IPS-18a (cell line): Measurements from ENCODE around the gene C1orf174.

Experiments
- H3K27ac ChIP-seq: one replicate; pipeline ENCODE4 v1.5.1; 2013; ENCODE audit warnings: low read length
- H3K27me3 ChIP-seq: one replicate; pipeline ENCODE4 v1.6.1; 2013; ENCODE audit warnings: mild to moderate bottlenecking, low read length; ENCODE audit not compliant: control insufficient read depth, insufficient read depth
- H3K36me3 ChIP-seq: one replicate; pipeline ENCODE4 v1.6.1; 2013; ENCODE audit warnings: low read depth, low read length; ENCODE audit not compliant: control insufficient read depth
- H3K4me1 ChIP-seq: one replicate; pipeline ENCODE4 v1.6.1; 2013; ENCODE audit warnings: low read depth, low read length; ENCODE audit not compliant: control insufficient read depth
- H3K4me3 ChIP-seq: one replicate; pipeline ENCODE4 v1.5.1; 2013; ENCODE audit warnings: low read length
- H3K9ac ChIP-seq: one replicate; pipeline ENCODE4 v1.6.1; 2013; ENCODE audit warnings: mild to moderate bottlenecking, low read length, moderate library complexity
- H3K9me3 ChIP-seq: one replicate; pipeline ENCODE4 v1.6.1; 2013; ENCODE audit warnings: low read depth, low read length; ENCODE audit not compliant: control insufficient read depth

The C1orf174 gene

DNA sequence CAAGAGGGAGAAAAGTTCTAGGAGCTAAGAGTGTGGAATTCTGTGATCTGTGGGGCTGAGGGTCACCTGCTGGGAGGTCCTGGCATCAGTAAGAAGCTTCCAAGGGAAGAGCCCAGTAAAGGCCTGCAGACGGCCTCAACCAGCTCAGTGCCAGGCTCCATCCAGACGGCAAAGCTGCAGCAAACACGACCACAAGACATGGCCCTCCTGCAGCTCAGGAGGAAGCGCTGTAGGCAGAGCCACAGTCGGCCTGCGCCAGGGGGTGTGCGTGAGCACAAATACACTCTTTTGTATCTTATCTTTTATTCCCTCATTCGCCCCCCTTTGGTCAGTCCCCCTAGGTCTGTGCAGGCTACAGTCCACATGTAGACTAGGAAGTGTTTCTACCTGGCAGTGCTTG is 13.4 kb downstream of the C1orf174 start:
- Histone ChIP-seq H3K9me3 (no peaks in the 10 kb centered on the region), H3K27me3 (no peaks in the 10 kb centered on the region), H3K27ac (no peak overlapping the region), H3K4me3 (no peak overlapping the region), H3K9ac (no peak overlapping the region), H3K36me3 (peaks cover 15% of the 10 kb centered on the region), H3K4me1 (no peaks in the 10 kb centered on the region)

- H3K27ac ChIP-seq, result no peak overlapping the region
- peaks cover 15% of the 10 kb centered on the region for H3K36me3 ChIP-seq
- H3K27me3 ChIP-seq, result no peaks in the 10 kb centered on the region
- H3K9me3 ChIP-seq, result no peaks in the 10 kb centered on the region
- no peak overlapping the region for H3K4me3 ChIP-seq
- H3K4me1 ChIP-seq, result no peaks in the 10 kb centered on the region
- H3K9ac ChIP-seq, result no peak overlapping the region
Measured at GRCh38 chr1:3886106-3886670, 13.9 kb downstream of the C1orf174 start.

- H3K9ac ChIP-seq, result no peak overlapping the region
- peaks cover 11% of the 10 kb centered on the region for H3K36me3 ChIP-seq
- no peak overlapping the region for H3K27ac ChIP-seq
- no peak overlapping the region for H3K4me3 ChIP-seq
- no peaks in the 10 kb centered on the region for H3K4me1 ChIP-seq
- no peaks in the 10 kb centered on the region for H3K9me3 ChIP-seq
- no peaks in the 10 kb centered on the region for H3K27me3 ChIP-seq
Measured at GRCh38 chr1:3885611-3886010, 14.5 kb downstream of the C1orf174 start.

DNA sequence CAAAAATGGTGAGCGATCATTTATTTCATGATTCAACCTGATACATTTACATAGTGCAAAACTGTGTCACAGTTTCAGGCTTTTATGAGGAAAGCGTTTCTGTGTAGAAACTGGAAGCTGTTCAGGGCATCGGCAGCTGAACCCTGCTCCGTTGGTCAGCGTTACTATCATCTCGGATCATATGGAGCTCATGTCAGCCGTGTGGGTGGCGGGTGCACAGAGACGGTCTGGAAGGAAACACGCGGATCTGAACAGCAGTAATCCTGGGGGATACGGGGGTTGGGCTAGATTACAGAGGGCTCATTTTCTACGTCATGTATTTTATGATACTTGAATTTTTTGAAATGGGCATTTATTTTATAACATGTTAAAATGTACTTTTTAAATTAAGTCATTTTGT is 15.1 kb downstream of the C1orf174 start:
- H3K4me3 ChIP-seq, result no peak overlapping the region
- no peaks in the 10 kb centered on the region for H3K27me3 ChIP-seq
- no peaks in the 10 kb centered on the region for H3K9me3 ChIP-seq
- H3K9ac ChIP-seq, result no peak overlapping the region
- no peak overlapping the region for H3K27ac ChIP-seq
- H3K36me3 ChIP-seq, result peaks cover 5% of the 10 kb centered on the region
- H3K4me1 ChIP-seq, result no peaks in the 10 kb centered on the region

DNA sequence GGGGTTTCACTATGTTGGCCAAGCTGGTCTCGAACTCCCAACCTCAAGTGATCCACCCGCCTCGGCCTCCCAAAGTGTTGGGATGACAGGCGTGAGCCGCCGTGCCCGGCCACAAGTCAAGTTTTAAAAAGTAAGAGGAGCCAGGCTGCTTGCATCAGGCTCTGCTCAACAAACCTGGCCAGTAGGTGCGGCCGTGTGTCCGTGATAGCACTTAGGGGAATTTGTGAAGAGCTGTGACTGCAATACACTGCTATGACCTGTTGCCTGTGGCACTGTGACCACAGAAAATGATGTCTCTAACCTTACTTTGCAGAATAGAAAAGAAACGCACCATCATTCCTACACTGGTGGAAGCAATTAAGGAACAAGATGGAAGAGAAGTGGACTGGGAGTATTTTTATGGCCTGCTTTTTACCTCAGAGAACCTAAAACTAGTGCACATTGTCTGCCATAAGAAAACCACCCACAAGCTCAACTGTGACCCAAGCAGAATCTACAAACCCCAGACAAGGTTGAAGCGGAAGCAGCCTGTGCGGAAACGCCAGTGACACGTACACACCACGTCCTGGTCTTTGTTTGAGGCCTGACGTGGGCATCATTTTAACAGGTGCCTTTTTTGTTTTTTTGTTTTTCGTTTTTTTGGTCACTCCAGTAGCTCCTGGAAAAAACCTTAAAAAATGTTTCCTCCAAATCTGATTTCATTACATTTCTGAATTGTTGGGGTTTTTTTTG is 16.7 kb downstream of the C1orf174 start:
- Histone ChIP-seq H3K9me3 (no peaks in the 10 kb centered on the region), H3K4me3 (no peak overlapping the region), H3K27ac (no peak overlapping the region), H3K36me3 (no peaks in the 10 kb centered on the region), H3K9ac (no peak overlapping the region), H3K27me3 (no peaks in the 10 kb centered on the region), H3K4me1 (no peaks in the 10 kb centered on the region)

DNA sequence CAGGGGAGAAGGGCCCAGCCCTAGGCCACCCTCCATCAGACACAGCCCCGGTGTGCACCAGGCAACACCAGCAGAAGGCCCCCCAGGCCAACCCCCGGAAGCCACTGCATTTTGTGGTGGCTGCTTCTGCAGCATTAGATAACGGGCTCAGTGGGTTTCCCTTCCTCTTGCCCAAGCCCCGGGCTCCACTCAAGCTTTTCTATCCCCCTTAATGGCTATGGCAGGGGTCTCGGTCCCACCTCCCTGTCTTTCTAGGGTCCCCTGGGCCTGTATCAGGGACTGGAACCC is 18.9 kb downstream of the C1orf174 start:
- Histone ChIP-seq H3K4me3 (no peak overlapping the region), H3K27ac (no peak overlapping the region), H3K36me3 (no peaks in the 10 kb centered on the region), H3K9me3 (no peaks in the 10 kb centered on the region), H3K4me1 (no peaks in the 10 kb centered on the region), H3K9ac (no peak overlapping the region), H3K27me3 (no peaks in the 10 kb centered on the region)

GRCh38 chr1:3880429-3881192 is 19.5 kb downstream of the C1orf174 start:
- Histone ChIP-seq H3K36me3 (no peaks in the 10 kb centered on the region), H3K4me1 (no peaks in the 10 kb centered on the region), H3K9ac (no peak overlapping the region), H3K27me3 (no peaks in the 10 kb centered on the region), H3K4me3 (no peak overlapping the region), H3K27ac (no peak overlapping the region), H3K9me3 (no peaks in the 10 kb centered on the region)

GRCh38 chr1:3879787-3880428 is 20.2 kb downstream of the C1orf174 start:
- no peaks in the 10 kb centered on the region for H3K36me3 ChIP-seq
- no peak overlapping the region for H3K27ac ChIP-seq

GRCh38 chr1:3879099-3879498 is 21.0 kb downstream of the C1orf174 start:
- Histone ChIP-seq H3K27ac (no peak overlapping the region), H3K4me1 (no peaks in the 10 kb centered on the region), H3K9ac (no peak overlapping the region), H3K4me3 (no peak overlapping the region), H3K27me3 (no peaks in the 10 kb centered on the region), H3K36me3 (no peaks in the 10 kb centered on the region), H3K9me3 (no peaks in the 10 kb centered on the region)

More at GRCh38 chr1:3879787-3880428, 20.2 kb downstream of the C1orf174 start:
- Histone ChIP-seq H3K9ac (no peak overlapping the region), H3K9me3 (no peaks in the 10 kb centered on the region), H3K4me3 (no peak overlapping the region), H3K27me3 (no peaks in the 10 kb centered on the region), H3K4me1 (no peaks in the 10 kb centered on the region)

DNA sequence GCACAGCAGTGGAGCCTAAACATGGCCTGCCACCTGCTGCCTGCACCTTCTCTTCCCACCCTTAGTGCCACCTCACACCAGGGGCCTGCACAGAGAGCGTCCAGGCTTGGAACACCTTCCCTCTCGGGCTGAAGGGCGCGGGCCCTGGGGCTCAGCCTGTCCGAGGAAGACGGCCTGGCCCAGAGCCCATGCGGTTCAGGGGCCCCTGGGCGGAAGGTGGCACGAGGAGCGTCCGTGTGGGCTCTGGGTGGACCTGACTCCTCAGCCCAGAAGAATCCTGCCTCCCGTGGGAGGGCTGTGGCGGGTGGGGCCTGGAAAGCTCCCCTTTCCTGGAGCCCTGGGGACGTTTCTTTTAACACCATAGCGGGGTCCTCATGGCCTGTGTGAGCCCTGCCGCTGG is 23.4 kb downstream of the C1orf174 start:
- Histone ChIP-seq H3K27me3 (no peaks in the 10 kb centered on the region), H3K4me1 (no peaks in the 10 kb centered on the region), H3K9me3 (no peaks in the 10 kb centered on the region), H3K36me3 (no peaks in the 10 kb centered on the region), H3K27ac (no peak overlapping the region), H3K4me3 (no peak overlapping the region), H3K9ac (no peak overlapping the region)

- Histone ChIP-seq H3K9me3 (no peaks in the 10 kb centered on the region), H3K4me1 (no peaks in the 10 kb centered on the region), H3K27ac (no peak overlapping the region), H3K27me3 (no peaks in the 10 kb centered on the region), H3K36me3 (no peaks in the 10 kb centered on the region), H3K4me3 (no peak overlapping the region), H3K9ac (no peak overlapping the region)
Measured at GRCh38 chr1:3874736-3875135, 25.3 kb downstream of the C1orf174 start.
